Measurements from ENCODE around the gene SUGT1.

SUGT1 gene

DNA sequence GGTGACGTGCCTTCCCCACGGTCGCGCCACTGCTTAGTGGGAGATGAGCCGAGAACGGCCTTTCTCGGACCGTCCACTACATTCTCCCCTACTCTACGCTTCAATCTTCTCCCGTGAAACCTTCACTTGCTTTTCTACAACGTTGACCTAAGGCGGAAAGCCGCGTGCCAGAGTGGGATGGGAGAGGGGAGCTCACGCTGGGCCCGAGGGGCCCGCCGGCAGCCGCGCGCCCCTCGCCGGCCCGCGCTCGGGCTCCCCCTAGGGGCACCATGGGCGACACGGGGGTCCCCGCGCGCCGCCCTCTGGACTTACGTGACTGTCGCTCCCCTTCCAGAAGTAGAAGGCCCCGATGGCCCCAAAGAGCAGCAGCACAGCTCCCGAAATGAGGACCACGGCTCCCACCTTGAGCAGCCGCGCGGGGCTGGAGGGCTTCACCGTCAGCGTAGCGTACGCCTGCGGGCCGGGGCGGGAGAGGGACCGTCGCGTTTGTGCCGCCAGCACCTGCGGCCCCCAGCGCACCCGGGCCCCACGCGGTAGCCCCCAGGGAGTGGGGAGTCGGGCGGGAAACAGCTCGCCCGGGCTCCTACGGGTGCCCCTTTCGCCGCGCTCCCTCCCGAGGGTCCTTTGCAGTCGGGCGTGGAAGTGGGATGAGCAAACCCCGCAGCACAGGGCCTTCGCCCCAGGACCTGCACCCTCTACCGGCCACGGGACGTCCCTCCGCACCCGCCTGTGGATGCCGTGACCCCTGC, 86.3 kb downstream of the SUGT1 start:
- DNase-seq = peak; percentile 37 to 58

DNA sequence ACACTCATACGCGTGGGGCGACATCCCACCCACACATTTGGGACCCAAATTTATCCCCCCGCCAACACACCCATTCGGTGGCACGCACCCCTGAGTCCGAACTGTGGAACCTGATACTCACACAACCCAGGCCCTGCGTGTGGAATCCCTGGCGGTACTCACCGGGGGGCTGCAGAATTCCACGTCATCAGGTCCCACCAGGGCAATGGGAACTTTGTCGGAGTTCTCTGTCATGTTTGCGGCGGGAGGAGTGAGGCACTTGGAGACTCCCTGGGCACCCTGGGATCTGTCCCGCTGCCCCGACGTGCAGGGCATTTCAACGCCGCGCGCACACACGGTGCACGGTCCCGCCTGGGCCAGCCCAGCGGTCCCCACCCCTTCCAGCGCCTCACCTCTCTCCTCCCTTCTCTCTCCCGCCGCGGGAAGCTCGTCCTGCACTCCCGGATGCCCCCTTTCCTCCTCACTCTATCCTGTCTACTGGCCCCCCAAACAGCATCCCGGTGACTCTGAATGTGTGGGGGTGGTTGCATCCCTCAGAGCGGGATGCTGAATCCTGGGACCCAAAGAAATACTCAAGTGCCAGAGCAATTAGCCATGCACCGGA, 86.9 kb downstream of the SUGT1 start, which contains the start of gene CNMD:
Gene CNMD, minus strand, starts transcription at position 353 of the 604 bp plus-strand sequence. Its CDS starts 119 bp downstream, at position 234.
- DNase-seq = no peak

DNA sequence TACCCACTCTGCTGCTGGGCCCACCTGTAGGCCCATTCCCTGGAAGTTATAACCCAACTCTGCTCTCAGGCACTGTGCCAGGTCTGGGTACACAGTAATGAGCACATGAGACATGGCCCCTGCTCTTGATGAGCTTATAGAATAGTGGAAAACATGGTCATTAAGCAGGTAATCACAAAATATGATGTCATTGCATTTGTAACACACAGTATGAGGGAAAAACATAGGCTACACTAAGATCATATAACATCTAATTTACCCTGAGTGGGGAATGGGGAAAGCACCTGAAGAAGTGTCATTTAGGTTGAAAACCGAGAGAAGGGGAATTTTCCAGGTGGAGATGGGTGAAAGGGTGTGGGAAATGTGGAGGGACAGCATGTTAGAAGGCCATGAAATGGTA, 90.9 kb downstream of the SUGT1 start:
- no peak for DNase-seq

DNA sequence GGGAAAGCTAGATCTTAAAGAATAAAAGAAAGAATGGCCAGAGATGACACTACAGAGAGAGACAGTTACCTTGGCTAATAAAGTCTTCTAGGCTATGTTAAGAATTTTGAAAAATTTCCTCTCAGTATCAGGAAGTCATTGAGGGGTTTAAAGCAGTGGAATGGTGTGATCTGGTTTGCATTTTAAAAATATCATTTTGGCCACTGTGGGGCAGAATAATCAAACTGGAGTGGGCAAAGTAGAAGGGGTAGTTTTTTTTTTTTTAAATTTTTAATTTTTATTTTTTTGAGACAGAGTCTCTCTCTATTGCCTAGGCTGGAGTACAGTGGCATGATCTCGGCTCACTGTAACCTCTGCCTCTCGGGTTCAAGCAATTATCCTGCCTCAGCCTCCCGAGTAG, 91.4 kb downstream of the SUGT1 start:
- no peak for DNase-seq

DNA sequence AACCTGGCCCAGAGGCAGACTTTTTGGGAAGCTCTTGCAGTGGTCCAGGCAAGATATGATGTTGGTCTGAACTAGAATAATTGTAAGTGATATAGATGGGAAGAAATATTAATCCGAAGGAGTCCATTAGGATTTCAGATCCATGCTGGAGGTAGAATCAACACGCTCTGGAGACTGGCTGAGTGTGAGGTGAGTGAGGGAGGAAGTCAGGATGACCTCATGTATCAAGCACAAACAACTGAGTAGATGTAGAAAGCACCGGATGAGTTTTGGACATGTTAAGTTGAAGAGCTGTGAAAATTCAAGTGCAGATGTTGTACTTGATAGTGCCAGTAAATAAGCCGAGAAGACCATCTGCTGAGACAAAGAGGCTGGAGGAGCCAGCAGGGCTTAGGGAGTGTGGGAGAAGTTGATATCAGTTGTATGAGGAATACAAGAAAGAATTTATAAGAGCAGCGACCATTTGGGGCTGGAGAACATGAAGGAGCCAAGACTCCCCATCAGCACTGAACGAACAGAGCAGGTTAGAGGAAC, 92.3 kb downstream of the SUGT1 start:
- no peak for DNase-seq

DNA sequence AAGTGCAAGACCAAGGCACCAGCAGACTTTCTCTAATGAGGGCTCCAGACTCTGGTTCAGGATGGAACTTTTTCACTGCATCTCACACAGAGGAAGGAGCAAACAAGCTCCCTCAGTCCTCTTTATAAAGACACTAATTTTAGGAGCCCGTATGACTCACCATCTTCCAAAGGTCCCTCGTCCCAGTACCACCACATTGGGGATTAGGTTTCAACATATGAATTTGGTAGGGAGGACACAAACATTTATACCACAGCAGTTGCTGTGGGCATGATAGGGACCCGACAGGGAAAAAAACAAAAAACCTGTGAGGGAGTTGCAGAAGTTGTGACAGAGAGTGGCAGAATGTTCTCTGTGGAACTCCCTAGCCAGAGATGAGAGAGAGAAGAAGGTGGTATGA, 93.5 kb downstream of the SUGT1 start:
- DNase-seq = no peak

DNA sequence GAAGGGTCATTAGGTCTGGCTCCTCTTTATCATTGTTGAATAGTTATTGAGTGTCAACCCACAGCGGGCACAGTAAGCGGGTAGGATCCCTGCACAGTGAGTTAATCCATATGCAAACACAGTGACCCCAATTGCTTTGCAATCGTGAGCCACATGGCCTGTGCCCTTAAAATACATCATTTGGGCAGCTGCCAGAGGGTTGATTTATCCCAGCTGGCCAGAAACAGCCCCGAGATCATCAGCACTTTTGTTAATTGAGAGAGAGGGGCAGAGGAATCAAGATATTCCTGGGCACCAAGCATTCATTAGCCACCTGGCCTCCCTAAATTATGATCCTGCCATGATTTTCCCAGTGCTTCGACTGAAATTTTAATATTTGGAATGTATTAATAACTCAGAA, 96.8 kb downstream of the SUGT1 start:
- DNase-seq = no peak
